NCI-H510A treated with DMSO at 0.1 percent for 48 hours (cell line): Measurements from ENCODE around the gene FBXL20.
"Not testable (repeated sequence)": the region's sequence is repeated elsewhere in the genome, so short reads cannot be mapped to it uniquely, and the experiment has no call there.

Experiments
- DNase-seq: peaks from one replicate; lab custom pipeline; 2025; lab: John Stamatoyannopoulos, UW

FBXL20 gene

DNA sequence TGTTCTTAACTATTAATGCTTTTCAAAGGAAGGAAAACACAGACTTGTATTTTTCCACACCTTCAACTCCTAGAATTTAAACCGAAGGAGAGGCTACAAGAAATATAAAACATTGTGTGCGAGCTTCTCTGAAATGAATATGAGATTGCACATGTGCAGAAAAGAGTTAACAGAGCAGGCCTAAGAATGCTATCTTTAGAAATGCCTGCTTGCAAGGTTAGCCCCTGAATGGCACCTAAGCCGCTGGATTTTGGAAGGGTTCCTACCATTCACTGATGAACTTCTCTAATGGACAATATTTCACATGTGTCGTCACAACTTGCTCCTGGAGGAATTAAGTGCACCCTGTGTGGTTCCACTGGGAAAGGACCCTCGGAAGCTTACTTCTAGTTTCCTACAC is 69.3 kb downstream of the FBXL20 start:
- DNase-seq: no peak

- DNase-seq: no peak
Measured at GRCh38 chr17:39328815-39329214, 72.6 kb downstream of the FBXL20 start.

DNA sequence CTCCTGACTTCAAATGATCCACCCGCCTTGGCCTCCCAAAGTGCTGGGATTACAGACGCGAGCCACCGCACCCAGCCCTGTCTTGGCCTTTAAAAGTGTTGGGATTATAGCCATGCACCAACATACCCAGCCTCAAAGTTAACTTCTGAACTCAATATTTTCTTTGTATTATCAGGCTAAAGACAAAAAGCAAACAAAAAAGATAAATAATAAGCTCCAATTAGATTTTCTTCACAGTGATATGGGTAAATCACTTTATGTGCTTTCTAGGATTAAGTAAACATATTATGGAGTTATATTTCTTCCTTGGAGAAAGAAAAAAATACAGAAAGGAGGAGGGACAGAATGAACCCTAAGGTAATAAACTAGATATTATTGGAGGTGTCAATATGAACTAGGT is 74.3 kb downstream of the FBXL20 start:
- no peak for DNase-seq

DNA sequence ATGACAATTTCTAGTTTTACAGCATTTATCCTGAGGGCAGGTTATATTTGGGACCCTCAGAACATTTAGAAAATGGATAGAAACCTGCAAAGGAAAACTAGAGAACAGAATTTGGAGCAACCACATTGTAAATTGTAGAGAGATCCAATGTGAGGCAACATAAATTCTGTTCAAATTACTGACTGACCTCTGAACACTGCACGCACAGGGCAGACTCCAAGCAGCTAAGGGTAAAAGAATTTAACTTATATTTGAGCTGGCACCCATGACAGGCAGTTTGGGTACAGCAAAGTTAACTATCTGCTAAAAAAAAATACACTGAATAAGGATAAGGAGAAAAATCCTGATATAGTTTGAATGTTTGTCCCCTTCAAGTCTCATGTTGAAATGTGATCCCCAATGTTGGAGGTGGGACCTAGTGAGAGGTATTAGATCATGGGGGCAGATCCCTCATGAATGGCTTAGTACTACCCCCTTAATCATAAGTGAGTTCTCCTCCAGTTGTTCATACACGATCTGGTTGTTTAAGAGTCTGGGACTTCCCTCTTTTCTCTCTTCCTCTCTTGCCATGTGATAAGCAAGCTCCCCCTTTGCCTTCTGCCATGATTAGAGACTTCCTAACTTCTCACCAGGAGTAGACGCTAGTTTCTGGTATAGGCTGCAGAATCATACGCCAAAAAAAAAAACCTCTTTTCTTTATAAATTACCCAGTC is 75.7 kb downstream of the FBXL20 start:
- no peak for DNase-seq

DNA sequence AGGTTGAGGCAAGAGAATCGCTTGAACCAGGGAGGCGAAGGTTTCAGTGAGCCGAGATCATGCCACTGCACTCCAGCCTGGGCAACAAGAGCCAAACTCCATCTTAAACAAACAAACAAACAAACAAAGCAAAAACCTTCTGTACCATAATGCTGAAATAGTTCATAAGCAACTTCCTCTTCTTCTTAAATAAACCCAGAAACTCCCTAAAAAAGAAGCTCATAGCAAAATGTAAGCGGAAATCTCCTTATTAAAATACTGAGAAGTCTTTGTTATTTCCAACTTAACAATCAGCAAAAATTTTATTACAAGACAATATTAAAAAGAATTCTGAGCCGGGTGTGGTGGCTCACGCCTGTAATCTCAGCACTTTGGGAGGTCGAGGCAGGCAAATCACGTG is 82.8 kb downstream of the FBXL20 start:
- DNase-seq: no peak

DNA sequence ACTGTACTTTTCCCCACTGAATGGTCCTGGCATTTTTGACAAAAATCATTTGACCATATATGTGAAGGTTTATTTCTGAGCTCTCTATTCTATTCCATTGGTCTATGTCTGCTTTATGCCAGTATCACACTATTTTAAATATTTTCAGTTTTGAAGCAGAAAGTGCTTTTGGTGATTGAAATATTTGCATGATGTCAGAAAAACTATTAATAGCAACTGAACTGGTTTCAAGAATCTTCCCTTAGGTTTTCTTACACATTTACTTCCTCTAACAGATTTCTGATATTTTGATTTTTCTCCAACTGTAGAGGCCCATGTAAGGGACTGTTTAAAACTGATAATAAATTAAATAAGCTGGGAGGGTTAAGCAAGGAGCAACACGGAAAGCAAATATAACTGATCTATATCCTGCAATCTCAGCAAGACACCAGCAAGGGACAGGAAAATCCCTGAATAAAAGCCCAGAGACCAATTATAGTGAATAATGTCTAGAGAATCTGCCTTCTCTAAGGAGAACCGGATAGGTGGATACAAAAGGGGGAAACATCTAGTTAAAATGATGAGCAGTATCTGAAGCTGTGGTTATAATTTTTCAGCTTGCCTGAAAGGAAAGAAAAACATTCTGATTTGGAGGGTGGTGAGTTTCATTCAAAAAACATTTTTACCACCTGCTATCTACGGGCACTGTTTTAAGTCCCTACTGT is 94.8 kb downstream of the FBXL20 start:
- DNase-seq: no peak

GRCh38 chr17:39305978-39306377 is 95.4 kb downstream of the FBXL20 start:
- no peak for DNase-seq

DNA sequence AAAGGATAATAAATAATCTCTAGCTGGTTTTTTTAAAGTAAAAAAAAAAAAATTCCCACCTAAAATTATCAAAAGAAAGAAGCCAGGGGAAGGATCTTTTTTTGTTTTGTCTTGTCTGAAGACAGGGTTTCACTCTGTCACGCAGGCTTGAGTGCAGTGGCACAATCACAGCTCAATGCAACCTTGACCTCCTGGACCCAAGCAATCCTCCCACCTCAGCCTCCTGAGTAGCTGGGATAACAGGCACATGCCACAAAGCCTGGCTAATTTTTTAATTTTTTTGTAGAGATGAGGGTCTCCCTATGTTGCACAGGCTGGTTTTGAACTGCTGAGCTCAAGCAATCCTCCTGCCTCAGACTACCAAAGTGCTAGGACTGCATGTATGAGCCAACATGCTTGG is 97.2 kb downstream of the FBXL20 start:
- DNase-seq: no peak

- no peak for DNase-seq
Measured at GRCh38 chr17:39294060-39294459, 107.4 kb downstream of the FBXL20 start.

DNA sequence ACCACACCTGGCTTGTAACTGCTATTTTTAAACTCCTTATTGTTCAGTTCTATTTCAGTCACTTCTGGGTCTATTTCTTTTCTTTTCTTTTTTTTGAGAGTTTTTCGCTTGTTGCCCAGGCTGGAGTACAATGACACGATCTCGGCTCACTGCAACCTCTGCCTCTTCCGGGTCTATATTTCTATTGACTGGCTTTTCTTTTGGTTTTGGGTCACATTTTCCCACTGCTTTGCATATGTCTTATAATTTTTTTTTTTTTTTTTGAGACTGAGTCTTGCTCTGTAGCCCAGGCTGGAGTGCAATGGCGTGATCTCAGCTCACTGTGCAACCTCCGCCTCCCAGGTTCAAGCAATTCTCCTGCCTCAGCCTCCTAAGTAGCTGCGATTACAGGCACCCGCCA is 108.9 kb downstream of the FBXL20 start:
- not testable (repeated sequence) for DNase-seq

DNA sequence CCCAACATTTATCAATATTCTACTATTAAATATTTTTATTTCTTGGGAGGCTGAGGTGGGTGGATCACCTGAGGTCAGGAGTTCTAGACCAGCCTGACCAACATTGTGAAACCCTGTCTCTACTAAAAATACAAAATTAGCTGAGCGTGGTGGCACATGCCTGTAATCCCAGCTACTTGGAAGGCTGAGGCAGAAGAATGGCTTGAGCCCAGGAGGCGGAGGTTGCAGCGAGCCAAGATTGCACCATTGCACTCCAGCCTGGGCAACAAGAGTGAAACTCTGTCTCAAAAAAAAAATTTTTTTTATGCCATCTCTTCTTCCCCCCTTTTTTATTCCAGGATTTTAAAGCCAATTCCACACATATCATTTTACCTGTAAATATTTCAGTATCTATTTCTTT is 114.9 kb downstream of the FBXL20 start:
- not testable (repeated sequence) for DNase-seq

DNA sequence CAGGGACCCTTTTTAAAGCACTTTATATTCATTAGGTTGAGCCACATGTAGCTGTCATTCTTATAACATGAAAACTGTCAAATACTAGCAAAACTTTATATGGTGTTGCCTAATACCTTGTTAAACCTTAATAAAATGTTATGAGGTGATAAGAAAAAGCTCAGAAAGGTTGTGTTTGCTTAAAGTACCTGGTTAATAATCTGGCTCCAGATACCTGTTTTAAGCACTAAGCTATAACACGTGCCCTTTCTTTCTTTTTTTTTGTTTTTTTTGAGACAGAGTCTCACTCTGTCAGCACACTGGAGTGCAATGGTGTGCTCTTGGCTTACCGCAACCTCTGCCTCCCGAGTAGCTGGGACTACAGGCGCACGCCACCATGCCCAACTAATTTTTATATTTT is 116.7 kb downstream of the FBXL20 start:
- DNase-seq: no peak

- no peak for DNase-seq
Measured at GRCh38 chr17:39283896-39284295, 117.5 kb downstream of the FBXL20 start.

DNA sequence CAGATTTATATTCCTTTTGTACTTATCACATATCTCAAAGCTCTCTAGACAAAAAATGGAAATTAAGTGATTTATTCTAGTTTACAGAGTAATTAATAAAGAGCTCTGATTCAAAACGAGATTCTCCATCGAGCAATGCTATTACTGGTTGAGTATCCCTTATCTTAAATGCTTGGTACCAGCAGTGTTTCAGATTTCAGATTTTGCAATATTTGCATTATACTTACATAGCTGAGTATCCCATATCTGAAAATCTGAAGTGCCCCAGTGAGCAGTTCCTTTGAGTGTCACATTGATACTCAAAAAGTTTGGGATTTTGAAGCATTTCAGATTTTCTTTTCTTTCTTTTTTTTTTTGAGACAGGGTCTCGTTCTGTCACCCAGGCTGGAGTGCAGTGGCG is 118.3 kb downstream of the FBXL20 start:
- no peak for DNase-seq

- DNase-seq: no peak
Measured at GRCh38 chr17:39281806-39282205, 119.6 kb downstream of the FBXL20 start.

GRCh38 chr17:39278246-39278645 is 123.2 kb downstream of the FBXL20 start:
- not testable (repeated sequence) for DNase-seq

DNA sequence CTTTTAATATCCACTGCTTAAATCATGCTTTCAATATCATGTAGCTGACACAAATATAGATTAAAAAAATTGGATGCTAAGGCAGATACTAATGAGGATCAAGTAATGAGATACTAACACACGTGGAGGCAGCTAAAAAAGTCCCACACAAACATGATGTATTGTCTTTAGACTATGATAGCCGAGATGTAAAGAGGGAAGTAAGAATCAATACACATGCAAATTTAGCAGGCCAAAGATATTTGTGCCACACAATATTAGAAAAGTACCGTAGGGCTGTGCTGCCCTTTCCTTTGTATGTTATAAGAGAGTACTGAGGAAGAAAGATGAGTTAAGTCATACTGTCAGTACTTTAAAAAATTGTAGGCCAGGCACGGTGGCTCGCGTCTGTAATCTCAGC is 124.3 kb downstream of the FBXL20 start:
- no peak for DNase-seq

GRCh38 chr17:39276113-39276512 is 125.3 kb downstream of the FBXL20 start:
- no peak for DNase-seq

DNA sequence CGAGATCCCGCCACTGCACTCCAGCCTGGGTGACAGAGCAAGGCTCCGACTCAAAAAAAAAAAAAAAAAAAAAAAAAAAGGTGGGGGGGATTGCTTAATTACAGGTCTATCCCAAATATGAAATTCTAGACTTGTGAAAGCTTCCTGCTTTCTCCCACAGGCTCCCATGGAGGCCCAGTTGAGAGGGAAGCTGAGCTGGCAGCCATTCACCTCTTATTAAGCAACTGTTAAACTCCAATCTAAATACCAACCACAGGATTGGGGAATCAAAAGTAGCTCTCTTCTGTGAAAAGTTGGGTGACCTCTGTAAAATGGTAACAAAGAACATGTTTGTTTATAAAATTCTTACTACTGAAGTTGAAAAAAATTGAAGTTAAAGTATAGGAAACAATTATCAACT is 129.9 kb downstream of the FBXL20 start:
- DNase-seq: no peak

DNA sequence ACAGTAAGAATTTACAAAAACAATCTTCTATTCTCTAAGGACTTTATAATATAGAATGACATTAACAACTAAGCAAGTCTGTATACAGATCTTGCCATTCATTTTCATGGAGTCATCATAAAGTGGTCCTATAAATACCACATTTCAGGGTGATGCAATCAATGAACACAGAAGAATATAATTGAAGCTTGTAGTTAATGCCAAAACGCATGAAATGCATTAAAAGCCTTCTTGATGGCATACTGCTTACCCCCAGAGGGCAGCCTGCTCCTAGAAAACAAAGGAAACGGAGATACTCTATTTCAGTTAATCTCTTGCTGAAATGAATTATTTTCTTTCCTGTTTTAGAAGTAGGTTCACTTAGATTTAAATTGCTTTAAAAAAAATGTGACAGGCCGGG is 130.5 kb downstream of the FBXL20 start:
- no peak for DNase-seq

DNA sequence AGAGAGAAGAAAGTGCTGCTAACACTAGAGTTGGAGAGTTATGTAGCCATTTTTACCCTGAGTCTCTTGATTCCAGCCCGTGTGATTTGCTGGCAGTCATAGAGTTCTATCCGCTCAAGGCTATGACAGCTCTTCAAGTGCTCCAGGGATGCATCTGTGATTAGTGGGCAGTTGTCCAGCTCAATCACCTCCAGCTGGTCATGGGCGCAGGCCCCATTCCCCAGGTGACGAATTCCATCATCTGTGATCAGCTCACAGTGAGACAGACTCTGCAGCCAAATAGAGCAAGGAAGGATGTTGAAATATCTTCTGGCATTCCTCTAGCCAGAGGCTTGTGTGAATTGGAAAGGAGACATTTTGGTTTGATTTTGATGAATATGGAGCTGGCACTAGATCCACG is 137.3 kb downstream of the FBXL20 start:
- DNase-seq: no peak

GRCh38 chr17:39261286-39261685 is 140.1 kb downstream of the FBXL20 start:
- DNase-seq: no peak

DNA sequence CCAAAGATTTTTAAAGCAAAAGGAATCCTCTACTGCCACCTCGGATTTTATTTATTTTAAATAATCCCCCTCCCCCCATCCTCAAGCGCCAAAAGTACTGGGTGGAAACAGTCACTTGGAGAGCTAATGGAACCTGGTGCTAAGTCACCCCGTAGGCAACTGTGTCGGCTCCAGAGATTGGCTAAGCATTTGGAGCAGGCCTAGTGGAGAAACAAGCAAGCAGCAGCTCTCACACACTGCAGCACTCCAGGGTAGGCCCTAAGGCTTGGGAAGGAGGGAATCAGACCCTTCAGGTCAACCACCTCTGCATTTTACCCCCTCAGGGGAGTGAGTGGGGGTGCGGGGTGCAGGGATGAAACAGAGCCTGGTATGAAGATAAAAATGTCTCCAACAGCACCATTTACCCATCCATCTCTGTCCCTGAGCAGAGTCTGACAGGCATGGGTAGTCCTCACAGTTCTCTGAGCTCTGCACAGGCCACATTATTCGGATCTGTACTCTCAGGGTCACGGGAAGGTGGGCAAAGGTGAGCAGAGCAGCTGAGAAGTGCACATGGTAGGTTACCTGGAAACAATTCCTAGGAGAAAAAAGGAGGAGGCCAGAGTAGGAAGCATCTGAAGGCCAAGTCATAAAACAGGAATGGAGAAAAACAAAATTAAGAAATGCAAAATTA is 148.5 kb downstream of the FBXL20 start:
- no peak for DNase-seq
